Mesodermal cell (in vitro differentiated cells): ENCODE data around the gene TMEM63C.

Experiments
- H3K27ac ChIP-seq: 2 replicates; pipeline ENCODE4 v1.7.0; 2013; ENCODE audit warnings: mild to moderate bottlenecking, low read depth, low read length, moderate library complexity; ENCODE audit not compliant: severe bottlenecking
- H3K36me3 ChIP-seq: 2 replicates; pipeline ENCODE4 v1.7.1; 2013; ENCODE audit warnings: mild to moderate bottlenecking, low read length, moderate library complexity; ENCODE audit not compliant: control insufficient read depth, insufficient read depth
- H3K4me1 ChIP-seq: one replicate; pipeline ENCODE4 v1.7.1; 2013; ENCODE audit warnings: mild to moderate bottlenecking, low read length; ENCODE audit not compliant: insufficient read depth, control insufficient read depth, poor library complexity, severe bottlenecking
- H3K4me3 ChIP-seq: 2 replicates; pipeline ENCODE4 v1.7.0; 2013; ENCODE audit warnings: low read length, control low read depth, mild to moderate bottlenecking; ENCODE audit not compliant: insufficient read depth, poor library complexity, severe bottlenecking; ENCODE audit errors: extremely low read depth
- H3K9me3 ChIP-seq: 2 replicates; pipeline ENCODE4 v1.7.1; 2013; ENCODE audit warnings: mild to moderate bottlenecking, low read length, moderate library complexity; ENCODE audit not compliant: control insufficient read depth
- WGBS, 2 experiments: methylation state at CpG; one replicate each; pipeline ENCODE4 v1.1.5; 2013; ENCODE audit warnings: missing lambda C conversion rate in 2 of 2; ENCODE audit not compliant: insufficient coverage in 2 of 2; 5-methylcytosine and 5-hydroxymethylcytosine counted together

Gene TMEM63C

GRCh38 chr14:77224212-77224611 is 42.6 kb downstream of the TMEM63C start:
- Histone ChIP-seq H3K9me3 (no peaks in the 10 kb centered on the region), H3K4me3 (no peak overlapping the region), H3K27ac (no peak overlapping the region), H3K4me1 (no peaks in the 10 kb centered on the region), H3K36me3 (no peaks in the 10 kb centered on the region)
- WGBS, 2 experiments: 60 to 66% methylated on average over 3 to 4 of the region's 4 CpGs

GRCh38 chr14:77225254-77225653 is 43.7 kb downstream of the TMEM63C start:
- Histone ChIP-seq H3K9me3 (no peaks in the 10 kb centered on the region), H3K27ac (no peak overlapping the region)
- WGBS, 2 experiments: 69 to 72% methylated on average over 9 to 11 of the region's 12 CpGs

GRCh38 chr14:77225892-77226557 is 44.4 kb downstream of the TMEM63C start:
- Histone ChIP-seq H3K4me3 (no peak overlapping the region), H3K4me1 (no peaks in the 10 kb centered on the region), H3K27ac (no peak overlapping the region), H3K36me3 (no peaks in the 10 kb centered on the region), H3K9me3 (no peaks in the 10 kb centered on the region)
- 86 to 87% methylated on average over 13 to 14 of the region's 14 CpGs for WGBS, 2 experiments

More at GRCh38 chr14:77225254-77225653, 43.7 kb downstream of the TMEM63C start:
- Histone ChIP-seq H3K4me1 (no peaks in the 10 kb centered on the region), H3K36me3 (no peaks in the 10 kb centered on the region), H3K4me3 (no peak overlapping the region)

GRCh38 chr14:77228056-77228455 is 46.5 kb downstream of the TMEM63C start:
- Histone ChIP-seq H3K4me1 (no peaks in the 10 kb centered on the region), H3K4me3 (no peak overlapping the region), H3K36me3 (no peaks in the 10 kb centered on the region), H3K9me3 (no peaks in the 10 kb centered on the region), H3K27ac (no peak overlapping the region)
- WGBS, 2 experiments: 65 to 84% methylated on average over 4 of the region's 6 CpGs

GRCh38 chr14:77230914-77231313 is 49.3 kb downstream of the TMEM63C start:
- WGBS, 2 experiments: 93% methylated on average over 2 of the region's 2 CpGs; no CpG with 5 or more reads in 1 of the 2 experiments
- no peak overlapping the region for H3K27ac ChIP-seq
- H3K36me3 ChIP-seq: no peaks in the 10 kb centered on the region
- no peaks in the 10 kb centered on the region for H3K9me3 ChIP-seq
- H3K4me3 ChIP-seq: no peak overlapping the region
- H3K4me1 ChIP-seq: no peaks in the 10 kb centered on the region

GRCh38 chr14:77231721-77232120 is 50.1 kb downstream of the TMEM63C start:
- Histone ChIP-seq H3K9me3 (no peaks in the 10 kb centered on the region), H3K27ac (no peak overlapping the region), H3K4me3 (no peak overlapping the region), H3K36me3 (no peaks in the 10 kb centered on the region), H3K4me1 (no peaks in the 10 kb centered on the region)
- 90 to 100% methylated on average over 1 to 3 of the region's 3 CpGs for WGBS, 2 experiments

- Histone ChIP-seq H3K36me3 (no peaks in the 10 kb centered on the region), H3K4me1 (no peaks in the 10 kb centered on the region), H3K4me3 (no peak overlapping the region), H3K27ac (no peak overlapping the region), H3K9me3 (no peaks in the 10 kb centered on the region)
- 68 to 83% methylated on average over 4 to 6 of the region's 7 CpGs for WGBS, 2 experiments
Observed at GRCh38 chr14:77236814-77237213, 55.2 kb downstream of the TMEM63C start.

- Histone ChIP-seq H3K27ac (no peak overlapping the region), H3K4me3 (no peak overlapping the region), H3K36me3 (no peaks in the 10 kb centered on the region), H3K4me1 (no peaks in the 10 kb centered on the region), H3K9me3 (no peaks in the 10 kb centered on the region)
- 80 to 93% methylated on average over 2 to 3 of the region's 3 CpGs for WGBS, 2 experiments
Observed at GRCh38 chr14:77238356-77238755, 56.8 kb downstream of the TMEM63C start.

- H3K9me3 ChIP-seq: no peaks in the 10 kb centered on the region
- no peak overlapping the region for H3K27ac ChIP-seq
- H3K4me1 ChIP-seq: no peaks in the 10 kb centered on the region
- no peak overlapping the region for H3K4me3 ChIP-seq
- WGBS, 2 experiments: 65 to 71% methylated on average over 3 of the region's 4 CpGs
- H3K36me3 ChIP-seq: no peaks in the 10 kb centered on the region
Observed at GRCh38 chr14:77238996-77239395, 57.4 kb downstream of the TMEM63C start.

- H3K9me3 ChIP-seq: no peaks in the 10 kb centered on the region
- no peak overlapping the region for H3K27ac ChIP-seq
- H3K4me1 ChIP-seq: no peaks in the 10 kb centered on the region
- no peak overlapping the region for H3K4me3 ChIP-seq
- WGBS, 2 experiments: 95 to 96% methylated on average over 11 to 14 of the region's 16 CpGs
- no peaks in the 10 kb centered on the region for H3K36me3 ChIP-seq
Observed at GRCh38 chr14:77239412-77239811, 57.8 kb downstream of the TMEM63C start.

- Histone ChIP-seq H3K4me1 (no peaks in the 10 kb centered on the region), H3K36me3 (no peaks in the 10 kb centered on the region), H3K27ac (no peak overlapping the region), H3K9me3 (no peaks in the 10 kb centered on the region), H3K4me3 (no peak overlapping the region)
- WGBS, 2 experiments: 88 to 90% methylated on average over 13 to 15 of the region's 15 CpGs
Observed at GRCh38 chr14:77240336-77240915, 58.8 kb downstream of the TMEM63C start.
